HepG2 (cell line): ENCODE data around the gene YIPF3. TPM values are rescaled to one million over a fixed set of nuclear protein-coding genes. Genes with fewer than 3 reads are reported as not detected.

Experiments used
- CC2D1A ChIP-seq: sonication (generic); formaldehyde crosslinking; IDR thresholded peaks from 2 replicates; pipeline ENCODE4 v1.8.1; 2023; ENCODE audit warnings: mild to moderate bottlenecking, missing genetic modification reagents
- CEBPB ChIP-seq: IDR thresholded peaks from 2 replicates; pipeline ENCODE4 v1.6.1; 2011; ENCODE audit warnings: low read depth, low read length, improper control_type of control experiment, borderline replicate concordance
- CHD2 ChIP-seq: IDR thresholded peaks from 2 replicates; pipeline ENCODE4 v1.6.1; 2011; ENCODE audit warnings: low read depth, low read length, improper control_type of control experiment
- CREBL2 ChIP-seq: sonication (generic); formaldehyde crosslinking; IDR thresholded peaks from 2 replicates; pipeline ENCODE4 v1.8.1; 2023; ENCODE audit warnings: missing genetic modification reagents, mild to moderate bottlenecking, borderline replicate concordance
- LCORL ChIP-seq, 2 experiments: fragments of 450-650 bp in 1 of 2; sonication (generic) in 1 of 2; formaldehyde crosslinking in 1 of 2; IDR thresholded peaks; 2 replicates each; pipeline versions ENCODE4 v1.5.0 to v1.6.1; 2017 to 2020; ENCODE audit warnings: antibody characterized with exemption in 1 of 2, missing genetic modification reagents in 1 of 2
- MBD4 ChIP-seq: IDR thresholded peaks from 2 replicates; pipeline ENCODE4 v1.6.1; 2012; ENCODE audit warnings: low read length, inconsistent platforms, borderline replicate concordance
- RARG ChIP-seq: sonication (generic); formaldehyde crosslinking; IDR thresholded peaks from 2 replicates; pipeline ENCODE4 v1.4.0; 2020; ENCODE audit warnings: low read depth, mild to moderate bottlenecking, missing genetic modification reagents
- SYNCRIP ChIP-seq: fragments of 200-400 bp; formaldehyde crosslinking; IDR thresholded peaks from 2 replicates; pipeline ENCODE4 v1.6.1; 2018; ENCODE audit warnings: mild to moderate bottlenecking, low read depth, low read length; ENCODE audit not compliant: insufficient read depth
- TFDP2 ChIP-seq: sonication (generic); formaldehyde crosslinking; IDR thresholded peaks from 2 replicates; pipeline ENCODE4 v1.4.0; 2020; ENCODE audit warnings: missing genetic modification reagents
- ZC3H4 ChIP-seq: sonication (generic); formaldehyde crosslinking; IDR thresholded peaks from 2 replicates; pipeline ENCODE4 v1.4.0; 2020; ENCODE audit warnings: missing genetic modification reagents, borderline replicate concordance
- ZMYM2 ChIP-seq: sonication (generic); formaldehyde crosslinking; IDR thresholded peaks from 2 replicates; pipeline ENCODE4 v1.8.0; 2022; ENCODE audit warnings: mild to moderate bottlenecking, missing genetic modification reagents
- ZNF563 ChIP-seq: sonication (generic); formaldehyde crosslinking; IDR thresholded peaks from 2 replicates; pipeline ENCODE4 v1.8.0; 2022; ENCODE audit warnings: mild to moderate bottlenecking, moderate library complexity, missing genetic modification reagents
- polyA plus RNA-seq, 8 experiments: library from polyadenylated mRNA; depleted of rRNA in 3 of 8; stranded (reverse) in 7 of 8; unstranded in 1 of 8; fragments of >200 nt; fragmentation: Illumina TruSeq in 4 of 8; extraction: Trizol in 4 of 8; gene quantifications; 2 replicates each; pipeline versions ENCODE4 v1.2.1 to v1.2.3, GENCODE V29; 2011 to 2016; ENCODE audit warnings: low read depth in 4 of 8, missing spikeins in 1 of 8, mixed read lengths in 1 of 8; ENCODE audit not compliant: insufficient read depth in 1 of 8
- total RNA-seq, 5 experiments: library from RNA; depleted of rRNA; stranded (reverse); fragments of >200 nt; fragmentation: Illumina TruSeq; extraction: Trizol; gene quantifications; 2 replicates each; pipeline ENCODE4 v1.2.3, GENCODE V29; 2016; ENCODE audit warnings: low read depth in 1 of 5
- TF ChIP-seq, protein P1 (sequence below): sonication (generic); formaldehyde crosslinking; IDR thresholded peaks from 2 replicates; pipeline ENCODE4 v1.4.0; 2020; ENCODE audit warnings: missing genetic modification reagents
- TF ChIP-seq, protein P2 (sequence below): sonication (generic); formaldehyde crosslinking; IDR thresholded peaks from 2 replicates; pipeline ENCODE4 v1.5.1; 2020; ENCODE audit warnings: mild to moderate bottlenecking, missing genetic modification reagents, moderate library complexity

YIPF3 gene
- total and polyA plus RNA-seq, 2 of the 13 experiments (the other 11 are each of a cell fraction or from before 2014, with no cell fraction given): 107 to 206 TPM

DNA sequence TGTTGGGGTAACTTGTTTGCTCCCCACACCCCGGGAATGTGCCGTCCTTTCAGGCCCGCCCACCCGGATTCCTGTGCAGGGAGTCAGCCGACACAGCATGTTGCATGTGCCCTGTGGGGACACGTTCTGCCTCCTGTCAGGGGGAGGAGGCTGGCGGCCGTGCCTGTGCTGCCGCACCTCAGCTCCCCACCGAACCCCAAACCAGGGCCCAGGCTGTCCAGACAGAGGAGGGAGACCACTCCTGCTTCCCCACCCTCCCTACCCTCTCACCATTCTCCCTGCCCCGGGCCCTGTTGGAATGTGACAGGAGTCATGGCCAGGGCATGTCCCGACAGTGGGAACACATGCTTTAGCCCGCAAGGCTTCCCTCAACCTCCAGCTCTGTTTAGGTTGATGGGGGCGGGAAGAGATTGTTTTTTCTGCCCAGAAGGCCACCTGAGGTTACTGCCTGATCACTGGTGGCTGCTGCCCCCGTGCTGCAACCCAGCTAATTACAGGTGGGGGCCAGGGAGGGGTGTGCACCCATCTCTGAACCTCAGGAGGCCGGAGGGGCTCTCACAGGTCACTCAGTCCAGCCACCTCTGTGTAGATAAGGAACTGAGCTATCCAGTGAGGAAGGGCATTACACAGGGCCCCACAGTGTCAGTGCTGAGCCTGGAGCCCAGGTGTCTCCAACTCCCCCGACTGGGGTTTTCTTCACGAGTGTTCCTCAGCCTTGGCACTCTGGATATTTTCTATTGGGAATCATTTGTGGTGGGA, 20.2 kb downstream of the YIPF3 start (continued):
- TF ChIP-seq, protein P1, sequence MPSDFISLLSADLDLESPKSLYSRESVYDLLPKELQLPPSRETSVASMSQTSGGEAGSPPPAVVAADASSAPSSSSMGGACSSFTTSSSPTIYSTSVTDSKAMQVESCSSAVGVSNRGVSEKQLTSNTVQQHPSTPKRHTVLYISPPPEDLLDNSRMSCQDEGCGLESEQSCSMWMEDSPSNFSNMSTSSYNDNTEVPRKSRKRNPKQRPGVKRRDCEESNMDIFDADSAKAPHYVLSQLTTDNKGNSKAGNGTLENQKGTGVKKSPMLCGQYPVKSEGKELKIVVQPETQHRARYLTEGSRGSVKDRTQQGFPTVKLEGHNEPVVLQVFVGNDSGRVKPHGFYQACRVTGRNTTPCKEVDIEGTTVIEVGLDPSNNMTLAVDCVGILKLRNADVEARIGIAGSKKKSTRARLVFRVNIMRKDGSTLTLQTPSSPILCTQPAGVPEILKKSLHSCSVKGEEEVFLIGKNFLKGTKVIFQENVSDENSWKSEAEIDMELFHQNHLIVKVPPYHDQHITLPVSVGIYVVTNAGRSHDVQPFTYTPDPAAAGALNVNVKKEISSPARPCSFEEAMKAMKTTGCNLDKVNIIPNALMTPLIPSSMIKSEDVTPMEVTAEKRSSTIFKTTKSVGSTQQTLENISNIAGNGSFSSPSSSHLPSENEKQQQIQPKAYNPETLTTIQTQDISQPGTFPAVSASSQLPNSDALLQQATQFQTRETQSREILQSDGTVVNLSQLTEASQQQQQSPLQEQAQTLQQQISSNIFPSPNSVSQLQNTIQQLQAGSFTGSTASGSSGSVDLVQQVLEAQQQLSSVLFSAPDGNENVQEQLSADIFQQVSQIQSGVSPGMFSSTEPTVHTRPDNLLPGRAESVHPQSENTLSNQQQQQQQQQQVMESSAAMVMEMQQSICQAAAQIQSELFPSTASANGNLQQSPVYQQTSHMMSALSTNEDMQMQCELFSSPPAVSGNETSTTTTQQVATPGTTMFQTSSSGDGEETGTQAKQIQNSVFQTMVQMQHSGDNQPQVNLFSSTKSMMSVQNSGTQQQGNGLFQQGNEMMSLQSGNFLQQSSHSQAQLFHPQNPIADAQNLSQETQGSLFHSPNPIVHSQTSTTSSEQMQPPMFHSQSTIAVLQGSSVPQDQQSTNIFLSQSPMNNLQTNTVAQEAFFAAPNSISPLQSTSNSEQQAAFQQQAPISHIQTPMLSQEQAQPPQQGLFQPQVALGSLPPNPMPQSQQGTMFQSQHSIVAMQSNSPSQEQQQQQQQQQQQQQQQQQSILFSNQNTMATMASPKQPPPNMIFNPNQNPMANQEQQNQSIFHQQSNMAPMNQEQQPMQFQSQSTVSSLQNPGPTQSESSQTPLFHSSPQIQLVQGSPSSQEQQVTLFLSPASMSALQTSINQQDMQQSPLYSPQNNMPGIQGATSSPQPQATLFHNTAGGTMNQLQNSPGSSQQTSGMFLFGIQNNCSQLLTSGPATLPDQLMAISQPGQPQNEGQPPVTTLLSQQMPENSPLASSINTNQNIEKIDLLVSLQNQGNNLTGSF: no peak
- no peak for TF ChIP-seq ZMYM2 (CRISPR knock-in tag)
- no peak for TF ChIP-seq RARG (CRISPR knock-in tag)
- TF ChIP-seq TFDP2: peak; percentile 59; the same call in 1 of the 2 replicates
- TF ChIP-seq LCORL (IDR thresholded peaks at IDR 0.05): no peak
- TF ChIP-seq LCORL (CRISPR knock-in tag; IDR thresholded peaks at IDR 0.05): peak; percentile 83
- no peak for TF ChIP-seq CC2D1A (CRISPR knock-in tag)
- peak; percentile 6; the same call in 1 of the 2 replicates for TF ChIP-seq ZNF563 (CRISPR knock-in tag)
- no peak for TF ChIP-seq CHD2
- TF ChIP-seq MBD4: no peak
- no peak for TF ChIP-seq SYNCRIP
- TF ChIP-seq, protein P2, sequence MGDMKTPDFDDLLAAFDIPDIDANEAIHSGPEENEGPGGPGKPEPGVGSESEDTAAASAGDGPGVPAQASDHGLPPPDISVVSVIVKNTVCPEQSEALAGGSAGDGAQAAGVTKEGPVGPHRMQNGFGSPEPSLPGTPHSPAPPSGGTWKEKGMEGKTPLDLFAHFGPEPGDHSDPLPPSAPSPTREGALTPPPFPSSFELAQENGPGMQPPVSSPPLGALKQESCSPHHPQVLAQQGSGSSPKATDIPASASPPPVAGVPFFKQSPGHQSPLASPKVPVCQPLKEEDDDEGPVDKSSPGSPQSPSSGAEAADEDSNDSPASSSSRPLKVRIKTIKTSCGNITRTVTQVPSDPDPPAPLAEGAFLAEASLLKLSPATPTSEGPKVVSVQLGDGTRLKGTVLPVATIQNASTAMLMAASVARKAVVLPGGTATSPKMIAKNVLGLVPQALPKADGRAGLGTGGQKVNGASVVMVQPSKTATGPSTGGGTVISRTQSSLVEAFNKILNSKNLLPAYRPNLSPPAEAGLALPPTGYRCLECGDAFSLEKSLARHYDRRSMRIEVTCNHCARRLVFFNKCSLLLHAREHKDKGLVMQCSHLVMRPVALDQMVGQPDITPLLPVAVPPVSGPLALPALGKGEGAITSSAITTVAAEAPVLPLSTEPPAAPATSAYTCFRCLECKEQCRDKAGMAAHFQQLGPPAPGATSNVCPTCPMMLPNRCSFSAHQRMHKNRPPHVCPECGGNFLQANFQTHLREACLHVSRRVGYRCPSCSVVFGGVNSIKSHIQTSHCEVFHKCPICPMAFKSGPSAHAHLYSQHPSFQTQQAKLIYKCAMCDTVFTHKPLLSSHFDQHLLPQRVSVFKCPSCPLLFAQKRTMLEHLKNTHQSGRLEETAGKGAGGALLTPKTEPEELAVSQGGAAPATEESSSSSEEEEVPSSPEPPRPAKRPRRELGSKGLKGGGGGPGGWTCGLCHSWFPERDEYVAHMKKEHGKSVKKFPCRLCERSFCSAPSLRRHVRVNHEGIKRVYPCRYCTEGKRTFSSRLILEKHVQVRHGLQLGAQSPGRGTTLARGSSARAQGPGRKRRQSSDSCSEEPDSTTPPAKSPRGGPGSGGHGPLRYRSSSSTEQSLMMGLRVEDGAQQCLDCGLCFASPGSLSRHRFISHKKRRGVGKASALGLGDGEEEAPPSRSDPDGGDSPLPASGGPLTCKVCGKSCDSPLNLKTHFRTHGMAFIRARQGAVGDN: peak; percentile 84
- no peak for TF ChIP-seq CREBL2 (CRISPR knock-in tag)
- no peak for TF ChIP-seq CEBPB
- TF ChIP-seq ZC3H4 (CRISPR knock-in tag): no peak
